Measurements from ENCODE around the gene POLR1F. TPM values are rescaled to one million over a fixed set of nuclear protein-coding genes. Genes with fewer than 3 reads are reported as not detected.

The POLR1F gene, protein sequence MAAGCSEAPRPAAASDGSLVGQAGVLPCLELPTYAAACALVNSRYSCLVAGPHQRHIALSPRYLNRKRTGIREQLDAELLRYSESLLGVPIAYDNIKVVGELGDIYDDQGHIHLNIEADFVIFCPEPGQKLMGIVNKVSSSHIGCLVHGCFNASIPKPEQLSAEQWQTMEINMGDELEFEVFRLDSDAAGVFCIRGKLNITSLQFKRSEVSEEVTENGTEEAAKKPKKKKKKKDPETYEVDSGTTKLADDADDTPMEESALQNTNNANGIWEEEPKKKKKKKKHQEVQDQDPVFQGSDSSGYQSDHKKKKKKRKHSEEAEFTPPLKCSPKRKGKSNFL
- total RNA-seq = 19.5 and 21.7 TPM in 2 replicates

DNA sequence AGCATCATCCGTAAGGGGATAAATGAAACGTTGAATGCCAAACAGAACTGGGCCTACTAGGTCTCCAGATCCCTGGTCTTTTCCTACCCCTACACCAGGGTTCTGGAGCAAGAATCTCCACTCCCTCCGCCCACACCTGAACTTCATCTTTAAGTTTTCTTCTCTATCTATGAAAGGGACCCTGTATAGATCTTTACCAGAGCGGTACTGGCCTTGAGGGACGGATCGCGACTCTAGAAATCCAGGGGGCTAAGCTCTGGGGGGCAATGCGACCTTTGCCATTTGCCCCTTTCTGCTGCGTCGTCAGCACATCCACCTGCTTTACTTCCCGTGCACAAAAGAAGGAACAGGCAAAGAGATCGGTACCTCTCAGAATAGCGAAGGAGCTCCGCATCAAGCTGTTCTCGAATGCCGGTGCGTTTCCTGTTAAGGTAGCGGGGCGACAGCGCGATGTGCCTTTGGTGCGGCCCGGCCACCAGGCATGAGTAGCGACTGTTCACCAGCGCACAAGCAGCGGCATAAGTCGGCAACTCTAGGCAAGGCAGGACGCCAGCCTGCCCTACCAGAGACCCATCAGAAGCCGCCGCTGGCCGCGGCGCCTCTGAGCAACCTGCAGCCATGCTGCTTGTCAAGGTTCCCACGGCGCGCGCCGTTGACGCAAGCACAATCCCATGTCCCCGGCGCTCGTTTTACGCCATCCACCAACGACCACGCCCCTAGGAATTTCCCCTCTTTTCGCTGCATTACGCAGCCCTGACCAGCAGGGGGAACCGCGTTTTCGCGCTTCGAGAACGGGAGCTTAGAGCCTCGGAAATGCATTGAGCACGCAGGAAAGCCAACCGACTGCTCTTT is at the start of gene POLR1F:
Gene POLR1F, minus strand, starts transcription at position 641 of the 852 bp plus-strand sequence. Its CDS starts 21 bp downstream, at position 620.

Other genes starting within 250 kb of the POLR1F start
- under 0.01 TPM in 1 of 2 replicates, not detected in the other for gene TMEM196, start 64.6 kb upstream of the POLR1F start, total RNA-seq

Measured in tracheal epithelial cell (primary cell).